ENCODE data around the gene KCNJ3.

The KCNJ3 gene

GRCh38 chr2:154698296-154698720 lies at the start of gene KCNJ3:
Gene KCNJ3 (plus strand): TSS chr2:154698695. CDS start chr2:154698776, 81 bp downstream.
- DNase-seq (ENCODE audit: low read depth), result no peak

GRCh38 chr2:154655499-154655898 lies 43.0 kb upstream of the KCNJ3 start:
- no peak for DNase-seq (ENCODE audit: low read depth)

- DNase-seq (ENCODE audit: low read depth), result no peak
Observed at GRCh38 chr2:154658854-154659253, 39.6 kb upstream of the KCNJ3 start.

GRCh38 chr2:154664248-154664647 lies 34.2 kb upstream of the KCNJ3 start:
- no peak for DNase-seq (ENCODE audit: low read depth)

GRCh38 chr2:154670083-154670482 lies 28.4 kb upstream of the KCNJ3 start:
- DNase-seq (ENCODE audit: low read depth), result no peak

- DNase-seq (ENCODE audit: low read depth), result no peak
Observed at GRCh38 chr2:154673694-154674093, 24.8 kb upstream of the KCNJ3 start.

GRCh38 chr2:154677401-154677800 lies 21.1 kb upstream of the KCNJ3 start:
- no peak for DNase-seq (ENCODE audit: low read depth)

GRCh38 chr2:154681741-154682140 lies 16.8 kb upstream of the KCNJ3 start:
- DNase-seq (ENCODE audit: low read depth), result no peak

GRCh38 chr2:154686162-154686561 lies 12.3 kb upstream of the KCNJ3 start:
- DNase-seq (ENCODE audit: low read depth), result no peak

GRCh38 chr2:154688373-154688772 lies 10.1 kb upstream of the KCNJ3 start:
- no peak for DNase-seq (ENCODE audit: low read depth)

GRCh38 chr2:154689158-154689557 lies 9.3 kb upstream of the KCNJ3 start:
- DNase-seq (ENCODE audit: low read depth), result no peak

GRCh38 chr2:154692927-154693326 lies 5.6 kb upstream of the KCNJ3 start:
- DNase-seq (ENCODE audit: low read depth), result no peak

GRCh38 chr2:154693741-154694340 lies 4.7 kb upstream of the KCNJ3 start:
- DNase-seq (ENCODE audit: low read depth), result no peak

GRCh38 chr2:154694881-154695280 lies 3.6 kb upstream of the KCNJ3 start:
- DNase-seq (ENCODE audit: low read depth), result no peak

- DNase-seq (ENCODE audit: low read depth), result no peak
Observed at GRCh38 chr2:154696369-154696768, 2.1 kb upstream of the KCNJ3 start.

- no peak for DNase-seq (ENCODE audit: low read depth)
Observed at GRCh38 chr2:154696810-154697417, 1.6 kb upstream of the KCNJ3 start.

- no peak for DNase-seq (ENCODE audit: low read depth)
Observed at GRCh38 chr2:154697418-154698252, 860 bp upstream of the KCNJ3 start.

GRCh38 chr2:154698721-154699574 lies 453 bp downstream of the KCNJ3 start:
- no peak for DNase-seq (ENCODE audit: low read depth)

- no peak for DNase-seq (ENCODE audit: low read depth)
Observed at GRCh38 chr2:154699575-154699930, 1.1 kb downstream of the KCNJ3 start.

- DNase-seq (ENCODE audit: low read depth), result no peak
Observed at GRCh38 chr2:154700136-154700535, 1.6 kb downstream of the KCNJ3 start.

- no peak for DNase-seq (ENCODE audit: low read depth)
Observed at GRCh38 chr2:154704991-154705390, 6.5 kb downstream of the KCNJ3 start.

GRCh38 chr2:154706660-154707059 lies 8.2 kb downstream of the KCNJ3 start:
- DNase-seq (ENCODE audit: low read depth), result no peak

Measured in stimulated activated CD8-positive, alpha-beta memory T cell treated with anti-CD3 and anti-CD28 coated beads, Interleukin-12 subunit alpha, Interleukin-12 subunit beta, amount 100 ng/mL, for 4 hours (primary cell).